Esophagus squamous epithelium (tissue), 5 donors: Measurements from ENCODE around the gene SLC13A4. TPM values are rescaled to one million over a fixed set of nuclear protein-coding genes. Genes with fewer than 3 reads are reported as not detected.

Source experiments
- DNase-seq: peaks from one replicate; lab custom pipeline; 2025; lab: John Stamatoyannopoulos, UW
- H3K27ac ChIP-seq, 4 donors: fragments of 200-600 bp; sonication (generic); one replicate each; pipeline ENCODE4 v1.5.1; 2016 to 2019; ENCODE audit warnings: mild to moderate bottlenecking in 1 of 4
- H3K27me3 ChIP-seq, 4 donors: fragments of 200-600 bp; sonication (generic); 1 replicate in 3 of 4; 2 replicates in 1 of 4; pipeline versions ENCODE4 v1.5.1 to v1.6.0; 2017 to 2021; ENCODE audit warnings: antibody characterized with exemption in 1 of 4
- H3K36me3 ChIP-seq, 3 donors: fragments of 200-600 bp; sonication (generic); one replicate each; pipeline ENCODE4 v1.5.1; 2016 to 2019
- H3K4me1 ChIP-seq, 3 donors: fragments of 200-600 bp; sonication (generic); one replicate each; pipeline ENCODE4 v1.5.1; 2017 to 2019
- H3K4me3 ChIP-seq, 4 donors: fragments of 200-600 bp; sonication (generic); 1 replicate in 3 of 4; 2 replicates in 1 of 4; pipeline ENCODE4 v1.5.1; 2016 to 2019; ENCODE audit warnings: mild to moderate bottlenecking in 2 of 4, moderate library complexity in 1 of 4
- H3K9me3 ChIP-seq, 3 donors: fragments of 200-600 bp; sonication (generic); one replicate each; pipeline ENCODE4 v1.5.1; 2016 to 2019
- POLR2A ChIP-seq, 4 donors: fragments of 450-650 bp; IDR thresholded peaks; one replicate each; pipeline ENCODE4 v1.6.1; 2017; ENCODE audit warnings: antibody characterized with exemption in 4 of 4, mild to moderate bottlenecking in 4 of 4, moderate library complexity in 3 of 4
- WGBS, 2 donors: methylation state at CpG; one replicate each; pipeline ENCODE4 v1.1.5; 2018; 5-methylcytosine and 5-hydroxymethylcytosine counted together
- intact Hi-C: fragments of 100-400 bp; cut with DNase I; formaldehyde crosslinking; loops from one replicate; pipeline ENCODE4 v1.15.0; 2022
- total RNA-seq, 4 donors: library from RNA; depleted of rRNA; stranded (reverse); fragments of >200 nt; gene quantifications; one replicate each; pipeline ENCODE4 v1.1.0, GENCODE V29; 2016
- TF ChIP-seq, protein P1 (sequence below), 6 experiments: fragments of 450-650 bp in 4 of 6; fragments of 200-600 bp in 2 of 6; sonication (generic) in 2 of 6; IDR thresholded peaks; one replicate each; pipeline ENCODE4 v1.5.1; 2016 to 2019; ENCODE audit warnings: antibody characterized with exemption in 6 of 6, mild to moderate bottlenecking in 4 of 6, moderate library complexity in 4 of 6
- donor health status: DM: yes; HTN: yes; CAD: no.

SLC13A4 gene
- total RNA-seq, 4 donors from 2014 or later = under 0.01 to 1.9 (median 1.5) TPM

DNA sequence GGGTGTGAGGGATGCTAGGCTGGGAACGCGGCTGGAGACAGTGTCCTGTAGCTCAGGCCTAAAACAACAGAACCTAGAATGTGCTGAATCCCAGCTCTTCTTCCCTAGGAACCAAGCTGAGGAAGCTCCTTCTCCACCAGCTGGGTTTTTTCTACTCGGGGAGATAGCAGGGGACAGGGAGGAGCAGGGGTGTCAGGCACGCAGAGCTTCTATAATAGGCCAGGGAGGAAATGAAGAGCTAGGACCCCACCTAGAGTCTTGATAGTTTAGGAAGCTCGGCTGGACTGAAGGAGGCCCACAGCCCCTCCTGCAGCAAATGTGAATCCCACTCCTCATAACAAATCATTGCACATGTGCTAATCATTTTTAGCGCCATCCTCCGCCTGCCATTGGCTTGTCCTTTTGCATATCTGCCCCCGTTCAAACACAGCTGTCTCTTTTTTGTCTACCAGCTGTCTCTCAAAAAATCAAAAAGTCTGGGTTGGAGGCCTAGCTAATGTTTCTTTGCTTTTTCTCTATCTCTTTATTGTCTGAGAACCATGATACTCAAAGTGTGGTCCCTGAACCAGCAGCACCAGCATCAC lies 44.7 kb upstream of the SLC13A4 start:
- Histone ChIP-seq H3K27ac (peak overlapping the region in 3 of 4 donors; percentile 42 to 58 (median 56)), H3K27me3 (peaks cover 0 to 3% (median 0%) of the 10 kb centered on the region in 4 donors), H3K36me3 (no peaks in the 10 kb centered on the region), H3K4me1 (peaks cover 0 to 32% (median 5%) of the 10 kb centered on the region in 3 donors), H3K4me3 (no peak overlapping the region), H3K9me3 (peaks cover 0 to 3% (median 0%) of the 10 kb centered on the region in 3 donors)
- WGBS, 2 donors = 78 to 83% methylated on average over 7 of the region's 8 CpGs
- TF ChIP-seq POLR2A (IDR thresholded peaks at IDR 0.05) = no peak
- TF ChIP-seq, protein P1, sequence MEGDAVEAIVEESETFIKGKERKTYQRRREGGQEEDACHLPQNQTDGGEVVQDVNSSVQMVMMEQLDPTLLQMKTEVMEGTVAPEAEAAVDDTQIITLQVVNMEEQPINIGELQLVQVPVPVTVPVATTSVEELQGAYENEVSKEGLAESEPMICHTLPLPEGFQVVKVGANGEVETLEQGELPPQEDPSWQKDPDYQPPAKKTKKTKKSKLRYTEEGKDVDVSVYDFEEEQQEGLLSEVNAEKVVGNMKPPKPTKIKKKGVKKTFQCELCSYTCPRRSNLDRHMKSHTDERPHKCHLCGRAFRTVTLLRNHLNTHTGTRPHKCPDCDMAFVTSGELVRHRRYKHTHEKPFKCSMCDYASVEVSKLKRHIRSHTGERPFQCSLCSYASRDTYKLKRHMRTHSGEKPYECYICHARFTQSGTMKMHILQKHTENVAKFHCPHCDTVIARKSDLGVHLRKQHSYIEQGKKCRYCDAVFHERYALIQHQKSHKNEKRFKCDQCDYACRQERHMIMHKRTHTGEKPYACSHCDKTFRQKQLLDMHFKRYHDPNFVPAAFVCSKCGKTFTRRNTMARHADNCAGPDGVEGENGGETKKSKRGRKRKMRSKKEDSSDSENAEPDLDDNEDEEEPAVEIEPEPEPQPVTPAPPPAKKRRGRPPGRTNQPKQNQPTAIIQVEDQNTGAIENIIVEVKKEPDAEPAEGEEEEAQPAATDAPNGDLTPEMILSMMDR (IDR thresholded peaks at IDR 0.05) = no peak
- intact Hi-C loops = no loop called here
- no peak for DNase-seq

DNA sequence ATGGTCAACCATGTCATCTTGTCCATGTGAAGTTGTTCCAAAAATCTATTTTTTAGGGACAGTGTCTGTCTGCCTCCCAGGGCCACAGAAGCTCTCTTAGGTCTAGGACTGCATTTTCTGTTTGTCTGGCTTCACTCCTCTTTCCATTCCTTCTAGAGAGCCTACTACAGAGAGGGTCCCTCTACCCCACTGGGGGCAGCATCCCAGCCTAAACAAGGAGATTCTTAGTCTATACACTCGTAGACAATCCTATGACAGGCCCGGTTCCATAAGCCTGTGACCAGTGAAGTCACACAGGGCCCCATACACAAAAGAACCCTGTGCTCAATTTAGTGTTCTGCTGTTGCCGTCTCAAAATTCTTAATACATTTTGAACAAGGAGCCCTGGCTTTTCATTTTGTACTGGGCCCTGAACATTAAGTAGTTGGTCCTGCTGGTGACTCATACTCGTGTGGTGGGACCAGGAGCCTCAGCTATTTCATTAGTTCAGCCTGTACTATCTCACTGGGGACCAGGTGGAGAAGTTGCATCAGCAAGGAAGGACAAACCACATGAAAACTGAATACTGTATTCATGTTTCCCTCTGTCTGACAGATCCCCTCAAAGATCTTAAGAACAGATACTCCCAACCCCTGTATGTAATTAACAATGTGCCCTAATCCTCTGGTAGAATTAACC lies 44.1 kb upstream of the SLC13A4 start:
- no peak overlapping the region for H3K4me3 ChIP-seq
- peak overlapping the region in 3 of 4 donors; percentile 51 to 58 (median 56) for H3K27ac ChIP-seq
- intact Hi-C loops = no loop called here
- H3K9me3 ChIP-seq = no peaks in the 10 kb centered on the region
- DNase-seq = no peak
- H3K36me3 ChIP-seq = no peaks in the 10 kb centered on the region
- TF ChIP-seq, protein P1 (IDR thresholded peaks at IDR 0.05) = no peak
- TF ChIP-seq POLR2A (IDR thresholded peaks at IDR 0.05) = no peak
- peaks cover 0 to 32% (median 5%) of the 10 kb centered on the region in 3 donors for H3K4me1 ChIP-seq
- WGBS, 2 donors = 69 to 74% methylated on average over 4 of the region's 4 CpGs
- peaks cover 0 to 3% (median 0%) of the 10 kb centered on the region in 4 donors for H3K27me3 ChIP-seq

DNA sequence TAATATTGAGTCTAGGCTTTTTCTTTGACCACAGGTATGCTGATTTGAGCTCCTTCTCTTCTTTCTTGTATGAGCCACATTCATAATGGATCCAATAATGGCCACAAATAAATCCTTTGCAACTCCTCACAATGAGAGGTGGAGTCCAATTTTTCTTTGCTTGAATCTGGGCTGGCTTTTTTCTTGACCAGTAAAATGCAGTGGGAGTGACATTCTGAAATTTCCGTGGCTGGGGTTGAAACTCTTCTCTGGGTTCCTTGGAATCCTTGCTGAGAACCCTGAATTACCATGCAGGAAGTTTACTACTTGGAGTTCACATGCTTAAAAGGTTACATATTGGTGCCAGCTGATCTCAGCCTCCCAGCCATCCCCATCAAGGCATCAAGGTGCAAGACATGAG lies 43.1 kb upstream of the SLC13A4 start:
- Histone ChIP-seq H3K36me3 (no peaks in the 10 kb centered on the region), H3K4me3 (no peak overlapping the region), H3K4me1 (peaks cover 0 to 32% (median 5%) of the 10 kb centered on the region in 3 donors), H3K27me3 (peaks cover 0 to 3% (median 0%) of the 10 kb centered on the region in 4 donors), H3K27ac (peak overlapping the region in 1 of 4 donors; percentile 58), H3K9me3 (no peaks in the 10 kb centered on the region)
- TF ChIP-seq, protein P1 (IDR thresholded peaks at IDR 0.05) = no peak
- no peak for TF ChIP-seq POLR2A (IDR thresholded peaks at IDR 0.05)
- WGBS, 2 donors = 44 to 100% methylated on average over 1 of the region's 1 CpG
- intact Hi-C loops = no loop called here
- DNase-seq = no peak

DNA sequence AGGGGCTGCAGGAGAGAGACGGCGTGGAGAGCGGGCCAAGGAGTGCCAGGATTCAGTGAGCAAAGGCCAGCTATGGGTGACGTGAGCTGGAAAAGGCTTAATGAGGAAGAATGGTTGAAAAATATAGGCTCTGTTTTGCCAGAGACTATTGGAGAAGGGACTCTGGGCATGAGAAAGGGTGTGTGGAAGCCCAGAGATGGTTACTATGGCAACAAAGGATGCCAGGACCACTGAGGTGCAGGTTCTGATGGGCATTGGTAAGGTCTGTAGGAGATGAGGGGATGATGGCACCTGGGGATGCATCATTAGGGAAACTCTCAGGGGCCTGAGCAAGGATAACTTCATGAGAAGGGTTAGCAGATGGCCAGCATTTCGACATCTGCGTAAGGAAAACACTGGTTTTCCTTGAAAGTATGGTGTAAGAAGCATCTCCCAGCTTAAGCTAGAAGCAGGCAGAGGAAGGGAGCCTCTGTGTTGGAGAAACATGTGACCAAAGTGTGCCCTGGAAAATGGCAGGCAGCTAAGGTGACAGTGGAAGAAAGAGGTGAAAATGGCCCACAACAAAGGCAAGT lies 42.2 kb upstream of the SLC13A4 start:
- no peaks in the 10 kb centered on the region for H3K36me3 ChIP-seq
- no peak for DNase-seq
- 90 to 93% methylated on average over 6 of the region's 6 CpGs for WGBS, 2 donors
- peak overlapping the region; percentile 10 to 73 (median 52) for H3K27ac ChIP-seq
- peaks cover 0 to 32% (median 5%) of the 10 kb centered on the region in 3 donors for H3K4me1 ChIP-seq
- intact Hi-C loops = no loop called here
- no peaks in the 10 kb centered on the region for H3K9me3 ChIP-seq
- peaks cover 0 to 3% (median 0%) of the 10 kb centered on the region in 4 donors for H3K27me3 ChIP-seq
- H3K4me3 ChIP-seq = no peak overlapping the region
- TF ChIP-seq POLR2A (IDR thresholded peaks at IDR 0.05) = no peak
- TF ChIP-seq, protein P1 (IDR thresholded peaks at IDR 0.05) = no peak
